Stomach (tissue), 9 donors: ENCODE data around the gene PTPRM. TPM values are rescaled to one million over a fixed set of nuclear protein-coding genes. Genes with fewer than 3 reads are reported as not detected.

Source experiments
- DNase-seq, 2 donors: peaks; one replicate each; pipeline versions ENCODE4 v3.0.0 to v3.0.0-alpha.2; 2013 to 2019
- H3K27ac ChIP-seq, 5 donors: fragments of 200-600 bp in 4 of 5; sonication (generic) in 4 of 5; one replicate each; pipeline ENCODE4 v1.5.1; 2013 to 2019; ENCODE audit warnings: mild to moderate bottlenecking in 1 of 5, moderate library complexity in 1 of 5
- H3K27me3 ChIP-seq, 3 donors: fragments of 200-600 bp; sonication (generic); one replicate each; pipeline ENCODE4 v1.5.1; 2017 to 2019; ENCODE audit warnings: mixed run types in 1 of 3
- H3K36me3 ChIP-seq, 4 donors: fragments of 200-600 bp; sonication (generic); 1 replicate in 3 of 4; 2 replicates in 1 of 4; pipeline ENCODE4 v1.5.1; 2016 to 2019
- H3K4me1 ChIP-seq, 4 donors: fragments of 200-600 bp; sonication (generic); one replicate each; pipeline ENCODE4 v1.5.1; 2016 to 2019
- H3K4me3 ChIP-seq, 4 donors: fragments of 200-600 bp; sonication (generic) in 3 of 4; one replicate each; pipeline ENCODE4 v1.5.1; 2016 to 2019; ENCODE audit warnings: mild to moderate bottlenecking in 1 of 4
- H3K9me3 ChIP-seq, 4 donors: fragments of 200-600 bp; sonication (generic); one replicate each; pipeline ENCODE4 v1.5.1; 2016 to 2019
- EP300 ChIP-seq: sonication (generic); formaldehyde crosslinking; IDR thresholded peaks from one replicate; pipeline ENCODE4 v1.6.1; 2017; ENCODE audit warnings: antibody characterized with exemption
- POLR2A ChIP-seq, 4 donors: fragments of 450-650 bp; IDR thresholded peaks; one replicate each; pipeline ENCODE4 v1.6.1; 2016; ENCODE audit warnings: antibody characterized with exemption in 4 of 4, control low read depth in 2 of 4, mild to moderate bottlenecking in 1 of 4, moderate library complexity in 1 of 4
- POLR2AphosphoS5 ChIP-seq, 3 donors: sonication (generic); formaldehyde crosslinking; IDR thresholded peaks; one replicate each; pipeline ENCODE4 v1.6.1; 2016; ENCODE audit warnings: antibody characterized with exemption in 3 of 3
- WGBS, 5 donors: extraction: QIAGEN DNeasy Blood & Tissue Kit in 3 of 5; methylation state at CpG; one replicate each; pipeline versions ENCODE4 v1.1.5 to v1.1.7; 2013 to 2018; 5-methylcytosine and 5-hydroxymethylcytosine counted together
- intact Hi-C: fragments of 100-400 bp; cut with DNase I; formaldehyde crosslinking; loops from one replicate; pipeline ENCODE4 v1.15.1; 2023; ENCODE audit warnings: low total_unique reads
- polyA plus RNA-seq, 3 donors: library from polyadenylated mRNA; stranded (reverse); fragments of 200-250 nt; gene quantifications; one replicate each; pipeline ENCODE4 v1.2.3, GENCODE V29; 2013
- total RNA-seq, 5 donors: library from RNA; depleted of rRNA; stranded (reverse); fragments of >200 nt; gene quantifications; one replicate each; pipeline versions ENCODE4 v1.1.0 to v1.2.3, GENCODE V29; 2014 to 2016
- TF ChIP-seq, protein P1 (sequence below), 7 experiments: fragments of 450-650 bp in 4 of 7; fragments of 200-600 bp in 3 of 7; sonication (generic) in 3 of 7; IDR thresholded peaks; one replicate each; pipeline ENCODE4 v1.5.1; 2016 to 2019; ENCODE audit warnings: antibody characterized with exemption in 7 of 7, control low read depth in 2 of 7, mild to moderate bottlenecking in 1 of 7
- donor health status: healthy with polysubstance abuse.
- donor health status: Bipolar disorder and iron deficiency.
- donor health status: healthy.

Gene PTPRM
- total and polyA plus RNA-seq, 8 donors: 7.5 to 246 (median 58.2) TPM

DNA sequence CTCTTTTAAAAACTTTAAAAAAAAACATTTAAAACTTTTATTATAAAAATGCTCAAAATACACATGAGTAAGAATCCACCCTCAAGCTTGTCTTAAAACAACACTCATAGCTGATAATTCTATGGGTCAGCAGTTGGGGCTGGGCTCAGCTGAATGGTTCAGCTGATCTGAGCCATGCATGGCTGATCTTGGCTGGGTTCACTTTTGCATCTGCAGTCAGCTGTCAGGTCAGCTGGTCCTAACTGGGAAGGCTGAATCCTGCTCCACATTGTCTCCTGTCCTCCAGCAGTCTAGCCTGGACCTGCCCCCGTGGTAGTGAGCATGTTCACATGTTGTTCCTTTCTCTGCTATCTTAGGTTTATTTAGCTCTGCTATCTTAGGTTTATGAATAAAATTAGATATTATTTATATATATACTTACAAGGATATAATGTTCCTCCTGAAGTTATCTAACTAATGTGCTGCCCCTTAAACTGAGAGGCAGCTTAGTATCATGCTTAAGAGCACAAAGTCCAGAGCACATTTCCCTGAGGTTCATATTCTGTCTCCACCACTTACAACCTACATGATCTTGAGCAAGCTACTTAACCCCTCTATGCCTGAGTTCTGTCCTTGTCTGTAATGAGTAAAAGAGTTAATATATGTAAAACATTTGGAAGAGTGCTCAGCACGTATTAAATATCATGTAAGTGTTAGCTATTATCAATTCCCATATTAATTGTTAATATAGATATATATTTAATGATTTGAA, 309.4 kb downstream of the PTPRM start:
- peaks cover 0 to 38% (median 18%) of the 10 kb centered on the region in 4 donors for H3K4me1 ChIP-seq
- H3K27me3 ChIP-seq: no peaks in the 10 kb centered on the region
- H3K4me3 ChIP-seq: no peak overlapping the region
- intact Hi-C loops: no loop called here
- no peaks in the 10 kb centered on the region for H3K9me3 ChIP-seq
- no peak for DNase-seq
- TF ChIP-seq, protein P1, sequence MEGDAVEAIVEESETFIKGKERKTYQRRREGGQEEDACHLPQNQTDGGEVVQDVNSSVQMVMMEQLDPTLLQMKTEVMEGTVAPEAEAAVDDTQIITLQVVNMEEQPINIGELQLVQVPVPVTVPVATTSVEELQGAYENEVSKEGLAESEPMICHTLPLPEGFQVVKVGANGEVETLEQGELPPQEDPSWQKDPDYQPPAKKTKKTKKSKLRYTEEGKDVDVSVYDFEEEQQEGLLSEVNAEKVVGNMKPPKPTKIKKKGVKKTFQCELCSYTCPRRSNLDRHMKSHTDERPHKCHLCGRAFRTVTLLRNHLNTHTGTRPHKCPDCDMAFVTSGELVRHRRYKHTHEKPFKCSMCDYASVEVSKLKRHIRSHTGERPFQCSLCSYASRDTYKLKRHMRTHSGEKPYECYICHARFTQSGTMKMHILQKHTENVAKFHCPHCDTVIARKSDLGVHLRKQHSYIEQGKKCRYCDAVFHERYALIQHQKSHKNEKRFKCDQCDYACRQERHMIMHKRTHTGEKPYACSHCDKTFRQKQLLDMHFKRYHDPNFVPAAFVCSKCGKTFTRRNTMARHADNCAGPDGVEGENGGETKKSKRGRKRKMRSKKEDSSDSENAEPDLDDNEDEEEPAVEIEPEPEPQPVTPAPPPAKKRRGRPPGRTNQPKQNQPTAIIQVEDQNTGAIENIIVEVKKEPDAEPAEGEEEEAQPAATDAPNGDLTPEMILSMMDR (IDR thresholded peaks at IDR 0.05): no peak
- TF ChIP-seq EP300 (no peak), POLR2A (IDR thresholded peaks at IDR 0.05) (no peak), POLR2AphosphoS5 (IDR thresholded peaks at IDR 0.05) (no peak)
- 80 to 96% (median 93%) methylated on average over 2 of the region's 2 CpGs for whole genome bisulfite sequencing, 5 donors
- H3K27ac ChIP-seq: no peak overlapping the region
- H3K36me3 ChIP-seq: no peaks in the 10 kb centered on the region

DNA sequence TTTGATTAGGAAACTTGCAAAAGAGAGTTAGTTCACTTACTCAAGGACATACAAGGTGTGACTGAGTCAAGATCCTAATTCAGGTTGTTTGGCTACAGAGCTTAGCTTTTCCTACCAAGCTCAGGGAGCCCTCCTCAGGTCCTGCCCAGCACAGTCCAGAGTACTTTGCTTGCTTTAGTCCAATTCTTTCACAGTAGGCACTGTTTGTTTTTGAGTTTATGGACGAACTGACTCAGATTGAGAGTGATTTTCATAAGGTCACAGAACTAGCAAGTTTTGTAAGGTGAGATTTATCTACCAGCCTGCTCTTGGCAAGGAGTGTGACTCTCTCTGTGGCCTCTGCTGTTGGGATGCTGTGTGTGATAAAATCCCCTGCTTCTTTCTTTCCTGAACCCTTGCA, 310.5 kb downstream of the PTPRM start:
- Histone ChIP-seq H3K4me3 (no peak overlapping the region), H3K27ac (no peak overlapping the region), H3K4me1 (peaks cover 0 to 27% (median 13%) of the 10 kb centered on the region in 4 donors), H3K9me3 (no peaks in the 10 kb centered on the region), H3K27me3 (no peaks in the 10 kb centered on the region), H3K36me3 (no peaks in the 10 kb centered on the region)
- WGBS, 5 donors: 19 to 45% (median 33%) methylated on average over 1 of the region's 1 CpG
- TF ChIP-seq EP300: no peak
- no peak for TF ChIP-seq POLR2A (IDR thresholded peaks at IDR 0.05)
- no peak for TF ChIP-seq POLR2AphosphoS5 (IDR thresholded peaks at IDR 0.05)
- TF ChIP-seq, protein P1 (IDR thresholded peaks at IDR 0.05): no peak
- DNase-seq: no peak
- intact Hi-C loops: no loop called here

GRCh38 chr18:7878265-7879211, 311.4 kb downstream of the PTPRM start:
- no peak for DNase-seq

GRCh38 chr18:7879717-7880116, 312.6 kb downstream of the PTPRM start:
- Histone ChIP-seq H3K36me3 (no peaks in the 10 kb centered on the region), H3K27ac (peak overlapping the region in 1 of 5 donors; percentile 35), H3K4me1 (peaks cover 0 to 23% (median 10%) of the 10 kb centered on the region in 4 donors), H3K27me3 (no peaks in the 10 kb centered on the region), H3K9me3 (no peaks in the 10 kb centered on the region), H3K4me3 (no peak overlapping the region)
- DNase-seq: no peak
- intact Hi-C loops: no loop called here
- 75 to 95% (median 91%) methylated on average over 4 of the region's 4 CpGs for WGBS, 5 donors
- TF ChIP-seq, protein P1 (IDR thresholded peaks at IDR 0.05): no peak
- no peak for TF ChIP-seq EP300
- no peak for TF ChIP-seq POLR2AphosphoS5 (IDR thresholded peaks at IDR 0.05)
- TF ChIP-seq POLR2A (IDR thresholded peaks at IDR 0.05): no peak

More at GRCh38 chr18:7878265-7879211, 311.4 kb downstream of the PTPRM start:
- Histone ChIP-seq H3K27ac (peak overlapping the region in 2 of 5 donors; percentile 35 to 38), H3K4me1 (peaks cover 0 to 23% (median 10%) of the 10 kb centered on the region in 4 donors), H3K9me3 (no peaks in the 10 kb centered on the region), H3K4me3 (no peak overlapping the region), H3K27me3 (no peaks in the 10 kb centered on the region), H3K36me3 (no peaks in the 10 kb centered on the region)
- intact Hi-C loops: no loop called here
- TF ChIP-seq, protein P1 (IDR thresholded peaks at IDR 0.05): no peak
- TF ChIP-seq POLR2A (IDR thresholded peaks at IDR 0.05) (no peak), POLR2AphosphoS5 (IDR thresholded peaks at IDR 0.05) (no peak), EP300 (no peak)
- 33 to 51% (median 44%) methylated on average over 6 of the region's 6 CpGs for WGBS, 5 donors
